ENCODE results near the gene SOWAHB. TPM values are rescaled to one million over a fixed set of nuclear protein-coding genes. Genes with fewer than 3 reads are reported as not detected.

SOWAHB gene
- total RNA-seq, 2 donors from 2014 or later = 4.2 to 5.6 TPM

GRCh38 chr4:76886848-76887441 lies 11.0 kb downstream of the SOWAHB start:
- intact Hi-C loops (cut with DNase I) = no loop called here
- WGBS, 2 donors = 93 to 95% methylated on average over 6 to 7 of the region's 7 CpGs
- H3K4me1 ChIP-seq = no peaks in the 10 kb centered on the region
- H3K27me3 ChIP-seq = no peaks in the 10 kb centered on the region
- H3K4me3 ChIP-seq = no peak overlapping the region
- ATAC-seq = no peak
- TF ChIP-seq CTCF (IDR thresholded peaks at IDR 0.05) (no peak), POLR2A (IDR thresholded peaks at IDR 0.05) (no peak)
- no peak for DNase-seq
- no peaks in the 10 kb centered on the region for H3K9me3 ChIP-seq
- no peaks in the 10 kb centered on the region for H3K36me3 ChIP-seq (replicated peaks in 1 of 2; ENCODE audit: insufficient read depth in 1 of 2, low read depth in 2 of 2)
- H3K27ac ChIP-seq = no peak overlapping the region

GRCh38 chr4:76886214-76886613 lies 11.7 kb downstream of the SOWAHB start:
- no peaks in the 10 kb centered on the region for H3K36me3 ChIP-seq (replicated peaks in 1 of 2; ENCODE audit: insufficient read depth in 1 of 2, low read depth in 2 of 2)
- intact Hi-C loops (cut with DNase I) = no loop called here
- ATAC-seq (no peak), DNase-seq (no peak)
- no peaks in the 10 kb centered on the region for H3K4me1 ChIP-seq
- no peak overlapping the region for H3K27ac ChIP-seq
- H3K27me3 ChIP-seq = no peaks in the 10 kb centered on the region
- H3K4me3 ChIP-seq = no peak overlapping the region
- 91 to 95% methylated on average over 5 of the region's 5 CpGs for WGBS, 2 donors
- TF ChIP-seq CTCF (IDR thresholded peaks at IDR 0.05) (no peak), POLR2A (IDR thresholded peaks at IDR 0.05) (no peak)
- no peaks in the 10 kb centered on the region for H3K9me3 ChIP-seq

- no peak overlapping the region for H3K27ac ChIP-seq
- H3K4me1 ChIP-seq = no peaks in the 10 kb centered on the region
- intact Hi-C loops (cut with DNase I) = no loop called here
- TF ChIP-seq CTCF (IDR thresholded peaks at IDR 0.05) (no peak), POLR2A (IDR thresholded peaks at IDR 0.05) (no peak)
- H3K36me3 ChIP-seq (replicated peaks in 1 of 2; ENCODE audit: insufficient read depth in 1 of 2, low read depth in 2 of 2) = no peaks in the 10 kb centered on the region
- ATAC-seq (no peak), DNase-seq (no peak)
- H3K4me3 ChIP-seq = no peak overlapping the region
- WGBS, 2 donors = 64 to 68% methylated on average over 8 of the region's 8 CpGs
- H3K9me3 ChIP-seq = no peaks in the 10 kb centered on the region
- no peaks in the 10 kb centered on the region for H3K27me3 ChIP-seq
Observed at GRCh38 chr4:76883147-76883546, 14.8 kb downstream of the SOWAHB start.

- WGBS, 2 donors = 85 to 86% methylated on average over 2 of the region's 2 CpGs
- no peaks in the 10 kb centered on the region for H3K36me3 ChIP-seq (replicated peaks in 1 of 2; ENCODE audit: insufficient read depth in 1 of 2, low read depth in 2 of 2)
- intact Hi-C loops (cut with DNase I) = no loop called here
- ATAC-seq (no peak), DNase-seq (no peak)
- H3K4me3 ChIP-seq = no peak overlapping the region
- H3K9me3 ChIP-seq = no peaks in the 10 kb centered on the region
- no peaks in the 10 kb centered on the region for H3K27me3 ChIP-seq
- TF ChIP-seq CTCF (IDR thresholded peaks at IDR 0.05) = no peak
- no peak for TF ChIP-seq POLR2A (IDR thresholded peaks at IDR 0.05)
- H3K4me1 ChIP-seq = no peaks in the 10 kb centered on the region
- no peak overlapping the region for H3K27ac ChIP-seq
Observed at GRCh38 chr4:76882630-76883029, 15.3 kb downstream of the SOWAHB start.

- intact Hi-C loops (cut with DNase I) = no loop called here
- ATAC-seq (peak; percentile 64), DNase-seq (peak in 3 of 4 donors; percentile 41 to 59 (median 54))
- 6 to 30% methylated on average over 1 of the region's 1 CpG for WGBS, 2 donors
- H3K36me3 ChIP-seq (replicated peaks in 1 of 2; ENCODE audit: insufficient read depth in 1 of 2, low read depth in 2 of 2) = no peaks in the 10 kb centered on the region
- TF ChIP-seq CTCF (IDR thresholded peaks at IDR 0.05) = peak in 1 of 7 experiments; percentile 19
- no peak for TF ChIP-seq POLR2A (IDR thresholded peaks at IDR 0.05)
- H3K9me3 ChIP-seq = no peaks in the 10 kb centered on the region
- no peak overlapping the region for H3K27ac ChIP-seq
- H3K4me3 ChIP-seq = no peak overlapping the region
- no peaks in the 10 kb centered on the region for H3K27me3 ChIP-seq
- H3K4me1 ChIP-seq = no peaks in the 10 kb centered on the region
Observed at GRCh38 chr4:76881375-76881774, 16.6 kb downstream of the SOWAHB start.

Data from body of pancreas (tissue), 4 donors.